HUES6 (cell line): ENCODE measurements around the gene IL12RB2.

Source experiments
- H3K27ac ChIP-seq: 2 replicates; pipeline ENCODE4 v1.7.0; 2013; ENCODE audit warnings: low read depth, mild to moderate bottlenecking, low read length, inconsistent platforms
- H3K27me3 ChIP-seq: 2 replicates; pipeline ENCODE4 v1.6.1; 2013; ENCODE audit warnings: low read length; ENCODE audit not compliant: control insufficient read depth, insufficient read depth
- H3K36me3 ChIP-seq: 2 replicates; pipeline ENCODE4 v1.6.1; 2013; ENCODE audit warnings: low read length; ENCODE audit not compliant: control insufficient read depth, insufficient read depth
- H3K4me1 ChIP-seq: 2 replicates; pipeline ENCODE4 v1.6.1; 2013; ENCODE audit warnings: low read length; ENCODE audit not compliant: control insufficient read depth, insufficient read depth
- H3K4me3 ChIP-seq: 2 replicates; pipeline ENCODE4 v1.5.1; 2013; ENCODE audit warnings: low read depth, low read length
- H3K9ac ChIP-seq: one replicate; pipeline ENCODE4 v1.6.1; 2013; ENCODE audit warnings: mild to moderate bottlenecking, low read length
- H3K9me3 ChIP-seq: 2 replicates; pipeline ENCODE4 v1.6.1; 2013; ENCODE audit warnings: low read depth, low read length; ENCODE audit not compliant: control insufficient read depth, insufficient read depth

Gene IL12RB2

GRCh38 chr1:67372898-67373297 lies 65.2 kb downstream of the IL12RB2 start:
- Histone ChIP-seq H3K9ac (no peak overlapping the region), H3K4me3 (no peak overlapping the region), H3K27me3 (no peaks in the 10 kb centered on the region), H3K4me1 (peaks cover 19% of the 10 kb centered on the region), H3K9me3 (no peaks in the 10 kb centered on the region), H3K27ac (no peak overlapping the region), H3K36me3 (no peaks in the 10 kb centered on the region)

GRCh38 chr1:67376381-67376780 lies 68.7 kb downstream of the IL12RB2 start:
- Histone ChIP-seq H3K4me1 (peaks cover 19% of the 10 kb centered on the region), H3K36me3 (no peaks in the 10 kb centered on the region), H3K9me3 (peaks cover 9% of the 10 kb centered on the region; the same call in 1 of the 2 replicates), H3K9ac (no peak overlapping the region), H3K27ac (no peak overlapping the region), H3K4me3 (no peak overlapping the region), H3K27me3 (no peaks in the 10 kb centered on the region)

- Histone ChIP-seq H3K36me3 (no peaks in the 10 kb centered on the region), H3K9me3 (peaks cover 13% of the 10 kb centered on the region), H3K9ac (no peak overlapping the region), H3K27ac (no peak overlapping the region), H3K4me3 (no peak overlapping the region), H3K4me1 (peaks cover 13% of the 10 kb centered on the region), H3K27me3 (no peaks in the 10 kb centered on the region)
Observed at GRCh38 chr1:67377253-67377652, 69.6 kb downstream of the IL12RB2 start.

- peaks cover 13% of the 10 kb centered on the region for H3K4me1 ChIP-seq
- H3K36me3 ChIP-seq: peaks cover 5% of the 10 kb centered on the region; the same call in 1 of the 2 replicates
- no peak overlapping the region for H3K9ac ChIP-seq
- no peak overlapping the region for H3K27ac ChIP-seq
- no peak overlapping the region for H3K4me3 ChIP-seq
- peaks cover 48% of the 10 kb centered on the region for H3K9me3 ChIP-seq
- H3K27me3 ChIP-seq: no peaks in the 10 kb centered on the region
Observed at GRCh38 chr1:67381154-67381553, 73.5 kb downstream of the IL12RB2 start.

GRCh38 chr1:67382292-67382691 lies 74.6 kb downstream of the IL12RB2 start:
- H3K36me3 ChIP-seq: peaks cover 5% of the 10 kb centered on the region; the same call in 1 of the 2 replicates
- peaks cover 51% of the 10 kb centered on the region for H3K9me3 ChIP-seq
- H3K4me3 ChIP-seq: no peak overlapping the region
- no peak overlapping the region for H3K27ac ChIP-seq
- H3K9ac ChIP-seq: no peak overlapping the region
- H3K4me1 ChIP-seq: peaks cover 4% of the 10 kb centered on the region
- H3K27me3 ChIP-seq: no peaks in the 10 kb centered on the region

GRCh38 chr1:67383999-67384638 lies 76.4 kb downstream of the IL12RB2 start:
- Histone ChIP-seq H3K4me3 (no peak overlapping the region), H3K9ac (no peak overlapping the region), H3K27me3 (no peaks in the 10 kb centered on the region), H3K36me3 (peaks cover 5% of the 10 kb centered on the region; the same call in 1 of the 2 replicates), H3K27ac (no peak overlapping the region), H3K9me3 (peaks cover 51% of the 10 kb centered on the region), H3K4me1 (no peaks in the 10 kb centered on the region)

GRCh38 chr1:67390041-67390887 lies 82.6 kb downstream of the IL12RB2 start:
- H3K27me3 ChIP-seq: no peaks in the 10 kb centered on the region
- peaks cover 3% of the 10 kb centered on the region; the same call in 1 of the 2 replicates for H3K36me3 ChIP-seq
- peaks cover 10% of the 10 kb centered on the region for H3K9me3 ChIP-seq
- peaks cover 20% of the 10 kb centered on the region for H3K4me1 ChIP-seq
- H3K4me3 ChIP-seq: no peak overlapping the region
- H3K27ac ChIP-seq: no peak overlapping the region
- no peak overlapping the region for H3K9ac ChIP-seq

GRCh38 chr1:67393240-67393639 lies 85.6 kb downstream of the IL12RB2 start:
- Histone ChIP-seq H3K4me1 (peaks cover 22% of the 10 kb centered on the region), H3K9me3 (no peaks in the 10 kb centered on the region), H3K4me3 (no peak overlapping the region), H3K9ac (no peak overlapping the region), H3K36me3 (peaks cover 16% of the 10 kb centered on the region; the same call in 1 of the 2 replicates), H3K27me3 (no peaks in the 10 kb centered on the region), H3K27ac (no peak overlapping the region)

- Histone ChIP-seq H3K36me3 (peaks cover 16% of the 10 kb centered on the region; the same call in 1 of the 2 replicates), H3K9me3 (no peaks in the 10 kb centered on the region), H3K27me3 (no peaks in the 10 kb centered on the region), H3K9ac (no peak overlapping the region), H3K4me1 (peaks cover 25% of the 10 kb centered on the region), H3K27ac (no peak overlapping the region), H3K4me3 (no peak overlapping the region)
Observed at GRCh38 chr1:67393737-67394136, 86.1 kb downstream of the IL12RB2 start.

- H3K4me3 ChIP-seq: no peak overlapping the region
- peaks cover 32% of the 10 kb centered on the region for H3K4me1 ChIP-seq
- H3K9ac ChIP-seq: no peak overlapping the region
- no peak overlapping the region for H3K27ac ChIP-seq
- H3K9me3 ChIP-seq: no peaks in the 10 kb centered on the region
- H3K36me3 ChIP-seq: peaks cover 16% of the 10 kb centered on the region; the same call in 1 of the 2 replicates
- H3K27me3 ChIP-seq: no peaks in the 10 kb centered on the region
Observed at GRCh38 chr1:67394548-67394947, 86.9 kb downstream of the IL12RB2 start.
